Measurements from ENCODE around the gene PIK3AP1. TPM values are rescaled to one million over a fixed set of nuclear protein-coding genes. Genes with fewer than 3 reads are reported as not detected.

PIK3AP1 gene
- total RNA-seq, 1 donor from 2014 or later = 5.9 TPM

DNA sequence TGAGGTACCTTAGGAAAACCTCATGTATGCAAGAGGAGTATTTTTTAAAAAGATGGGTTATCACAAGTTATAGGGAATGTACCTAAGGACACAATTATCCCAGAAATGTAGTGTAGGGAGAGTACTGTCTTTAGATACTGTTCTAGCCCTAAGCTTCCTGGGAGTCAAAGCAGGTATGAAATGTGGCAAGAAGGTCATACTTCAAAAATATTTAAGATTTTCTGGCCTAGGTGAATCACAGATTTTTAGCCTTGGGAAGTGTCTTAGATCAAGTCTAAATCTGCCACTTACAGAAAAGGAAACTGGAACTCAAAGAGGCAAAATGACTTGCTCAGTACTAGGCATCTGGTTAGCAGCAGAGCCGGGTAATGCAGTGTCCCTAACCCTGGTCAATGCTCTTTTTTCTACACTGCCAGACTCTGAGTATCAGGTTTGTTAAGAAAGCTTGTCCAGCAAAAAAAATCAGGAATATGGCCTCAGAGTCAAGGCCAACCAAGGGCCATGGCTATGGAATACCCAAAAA, 13.9 kb downstream of the PIK3AP1 start:
- intact Hi-C loops (cut with DNase I) = no loop called here
- Histone ChIP-seq H3K9me3 (no peaks in the 10 kb centered on the region), H3K36me3 (no peaks in the 10 kb centered on the region), H3K4me3 (no peak overlapping the region), H3K4me1 (no peaks in the 10 kb centered on the region), H3K27me3 (no peaks in the 10 kb centered on the region), H3K27ac (no peak overlapping the region)
- TF ChIP-seq CTCF (IDR thresholded peaks at IDR 0.05) = no peak
- TF ChIP-seq POLR2AphosphoS5 (IDR thresholded peaks at IDR 0.05; ENCODE audit: insufficient read depth in 1 of 2, low read depth in 1 of 2) = no peak
- TF ChIP-seq POLR2A (IDR thresholded peaks at IDR 0.05) = no peak
- no peak for DNase-seq (ENCODE audit: extremely low spot score in 2 of 2)

DNA sequence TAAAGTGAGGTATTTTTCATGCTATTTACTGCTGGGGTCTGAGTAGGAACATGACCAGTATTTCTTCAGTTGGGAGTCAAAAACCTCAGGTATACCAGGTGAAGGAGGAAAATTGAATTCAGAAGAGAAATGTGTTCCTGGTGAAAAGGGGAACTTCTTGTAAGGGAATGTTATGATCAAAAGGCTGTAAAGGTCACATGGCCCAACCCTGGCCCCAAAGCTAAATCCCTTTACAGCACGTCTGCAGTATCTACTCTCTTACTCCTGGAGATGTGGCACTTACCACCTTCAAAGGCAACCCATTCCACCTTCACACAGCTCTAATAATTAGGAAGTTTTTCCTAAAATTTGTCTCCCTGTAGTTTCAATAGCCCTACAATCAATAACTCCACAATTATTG, 15.2 kb downstream of the PIK3AP1 start:
- Histone ChIP-seq H3K27me3 (no peaks in the 10 kb centered on the region), H3K27ac (no peak overlapping the region), H3K36me3 (no peaks in the 10 kb centered on the region), H3K4me3 (no peak overlapping the region), H3K9me3 (no peaks in the 10 kb centered on the region), H3K4me1 (no peaks in the 10 kb centered on the region)
- TF ChIP-seq CTCF (IDR thresholded peaks at IDR 0.05) = no peak
- TF ChIP-seq POLR2AphosphoS5 (IDR thresholded peaks at IDR 0.05; ENCODE audit: insufficient read depth in 1 of 2, low read depth in 1 of 2) = no peak
- DNase-seq (ENCODE audit: extremely low spot score in 2 of 2) = no peak
- intact Hi-C loops (cut with DNase I) = no loop called here

GRCh38 chr10:96704563-96704962, 15.8 kb downstream of the PIK3AP1 start:
- no peaks in the 10 kb centered on the region for H3K9me3 ChIP-seq
- no peak for DNase-seq (ENCODE audit: extremely low spot score in 2 of 2)
- intact Hi-C loops (cut with DNase I) = no loop called here
- H3K4me3 ChIP-seq = no peak overlapping the region
- no peaks in the 10 kb centered on the region for H3K4me1 ChIP-seq
- no peaks in the 10 kb centered on the region for H3K27me3 ChIP-seq
- TF ChIP-seq POLR2A (IDR thresholded peaks at IDR 0.05) = no peak
- TF ChIP-seq CTCF (IDR thresholded peaks at IDR 0.05) = no peak
- no peak for TF ChIP-seq POLR2AphosphoS5 (IDR thresholded peaks at IDR 0.05; ENCODE audit: insufficient read depth in 1 of 2, low read depth in 1 of 2)
- H3K27ac ChIP-seq = no peak overlapping the region
- H3K36me3 ChIP-seq = no peaks in the 10 kb centered on the region

- intact Hi-C loops (cut with DNase I) = no loop called here
- Histone ChIP-seq H3K9me3 (no peaks in the 10 kb centered on the region), H3K4me3 (no peak overlapping the region), H3K36me3 (no peaks in the 10 kb centered on the region), H3K4me1 (no peaks in the 10 kb centered on the region), H3K27me3 (no peaks in the 10 kb centered on the region), H3K27ac (no peak overlapping the region)
- no peak for DNase-seq (ENCODE audit: extremely low spot score in 2 of 2)
- TF ChIP-seq POLR2A (IDR thresholded peaks at IDR 0.05) (no peak), POLR2AphosphoS5 (IDR thresholded peaks at IDR 0.05; ENCODE audit: insufficient read depth in 1 of 2, low read depth in 1 of 2) (no peak), CTCF (IDR thresholded peaks at IDR 0.05) (no peak)
These were observed 17.0 kb downstream of the PIK3AP1 start for GRCh38 chr10:96703358-96703757.

- H3K27ac ChIP-seq = no peak overlapping the region
- no peaks in the 10 kb centered on the region for H3K9me3 ChIP-seq
- DNase-seq (ENCODE audit: extremely low spot score in 2 of 2) = no peak
- intact Hi-C loops (cut with DNase I) = no loop called here
- TF ChIP-seq POLR2AphosphoS5 (IDR thresholded peaks at IDR 0.05; ENCODE audit: insufficient read depth in 1 of 2, low read depth in 1 of 2) (no peak), CTCF (IDR thresholded peaks at IDR 0.05) (no peak), POLR2A (IDR thresholded peaks at IDR 0.05) (no peak)
- H3K36me3 ChIP-seq = no peaks in the 10 kb centered on the region
- H3K4me1 ChIP-seq = no peaks in the 10 kb centered on the region
- no peak overlapping the region for H3K4me3 ChIP-seq
- no peaks in the 10 kb centered on the region for H3K27me3 ChIP-seq
These were observed 19.0 kb downstream of the PIK3AP1 start for GRCh38 chr10:96701265-96701664.
